Measurements from ENCODE around the gene MINDY4.

- TF ChIP-seq CTCF (IDR thresholded peaks at IDR 0.05) (no peak), EP300 (IDR thresholded peaks at IDR 0.05) (no peak), POLR2A (IDR thresholded peaks at IDR 0.05) (no peak)
These were observed 34.0 kb downstream of the MINDY4 start for GRCh38 chr7:30805081-30805691.
